Osteocyte (in vitro differentiated cells): Measurements from ENCODE around the gene TMEM107. TPM values are rescaled to one million over a fixed set of nuclear protein-coding genes. Genes with fewer than 3 reads are reported as not detected.
"Not testable (repeated sequence)": the region's sequence is repeated elsewhere in the genome, so short reads cannot be mapped to it uniquely, and the experiment has no call there.

ENCODE experiments used
- DNase-seq: peaks from one replicate; pipeline ENCODE4 v3.0.0; 2021; ENCODE audit warnings: mixed read lengths; ENCODE audit not compliant: unreplicated experiment; ENCODE audit errors: extremely low spot score
- H3K27ac Mint-ChIP-seq: one replicate; pipeline ENCODE4 v1.8.0; 2021; ENCODE audit warnings: mild to moderate bottlenecking, mixed read lengths; ENCODE audit not compliant: unreplicated experiment
- H3K27me3 Mint-ChIP-seq: one replicate; pipeline ENCODE4 v1.8.0; 2021; ENCODE audit warnings: mixed read lengths; ENCODE audit not compliant: unreplicated experiment
- H3K36me3 Mint-ChIP-seq: one replicate; pipeline ENCODE4 v1.8.0; 2021; ENCODE audit warnings: mixed read lengths; ENCODE audit not compliant: unreplicated experiment
- H3K4me1 Mint-ChIP-seq: one replicate; pipeline ENCODE4 v1.8.0; 2021; ENCODE audit warnings: mixed read lengths; ENCODE audit not compliant: unreplicated experiment
- H3K4me3 Mint-ChIP-seq: one replicate; pipeline ENCODE4 v1.8.0; 2021; ENCODE audit warnings: mild to moderate bottlenecking, moderate library complexity, mixed read lengths; ENCODE audit not compliant: unreplicated experiment
- H3K9me3 Mint-ChIP-seq: one replicate; pipeline ENCODE4 v1.8.0; 2021; ENCODE audit warnings: mixed read lengths; ENCODE audit not compliant: unreplicated experiment
- total RNA-seq: library from RNA; stranded (reverse); gene quantifications from 2 replicates; pipeline ENCODE4 v1.2.1, GENCODE V29; 2021
- TF ChIP-seq, protein P1 (sequence below): fragments of 200-600 bp; sonication (generic); IDR thresholded peaks from 2 replicates; pipeline ENCODE4 v1.5.0; 2021; ENCODE audit warnings: antibody characterized with exemption, mild to moderate bottlenecking, moderate library complexity

Gene TMEM107
- total RNA-seq, 1 donor from 2014 or later, result 8.4 TPM

DNA sequence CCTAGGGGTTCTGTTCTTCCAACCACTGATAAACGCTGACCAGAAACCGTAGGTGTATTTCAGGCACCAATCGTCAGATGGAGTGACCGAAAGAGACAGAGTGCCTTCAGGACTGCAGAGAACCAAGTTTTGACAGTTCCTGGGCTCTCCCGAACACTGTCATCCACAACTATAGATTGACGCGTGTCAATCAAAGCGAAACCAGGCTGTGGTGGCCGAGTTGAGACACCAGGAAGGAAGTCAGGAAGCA, 46.1 kb upstream of the TMEM107 start:
- Mint-ChIP-seq H3K27me3 (no peaks in the 10 kb centered on the region), H3K4me1 (peaks cover 39% of the 10 kb centered on the region), H3K27ac (peak overlapping the region; percentile 100), H3K36me3 (no peaks in the 10 kb centered on the region), H3K4me3 (peak overlapping the region; percentile 97), H3K9me3 (no peaks in the 10 kb centered on the region)
- TF ChIP-seq, protein P1, sequence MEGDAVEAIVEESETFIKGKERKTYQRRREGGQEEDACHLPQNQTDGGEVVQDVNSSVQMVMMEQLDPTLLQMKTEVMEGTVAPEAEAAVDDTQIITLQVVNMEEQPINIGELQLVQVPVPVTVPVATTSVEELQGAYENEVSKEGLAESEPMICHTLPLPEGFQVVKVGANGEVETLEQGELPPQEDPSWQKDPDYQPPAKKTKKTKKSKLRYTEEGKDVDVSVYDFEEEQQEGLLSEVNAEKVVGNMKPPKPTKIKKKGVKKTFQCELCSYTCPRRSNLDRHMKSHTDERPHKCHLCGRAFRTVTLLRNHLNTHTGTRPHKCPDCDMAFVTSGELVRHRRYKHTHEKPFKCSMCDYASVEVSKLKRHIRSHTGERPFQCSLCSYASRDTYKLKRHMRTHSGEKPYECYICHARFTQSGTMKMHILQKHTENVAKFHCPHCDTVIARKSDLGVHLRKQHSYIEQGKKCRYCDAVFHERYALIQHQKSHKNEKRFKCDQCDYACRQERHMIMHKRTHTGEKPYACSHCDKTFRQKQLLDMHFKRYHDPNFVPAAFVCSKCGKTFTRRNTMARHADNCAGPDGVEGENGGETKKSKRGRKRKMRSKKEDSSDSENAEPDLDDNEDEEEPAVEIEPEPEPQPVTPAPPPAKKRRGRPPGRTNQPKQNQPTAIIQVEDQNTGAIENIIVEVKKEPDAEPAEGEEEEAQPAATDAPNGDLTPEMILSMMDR, result no peak
- no peak for DNase-seq

DNA sequence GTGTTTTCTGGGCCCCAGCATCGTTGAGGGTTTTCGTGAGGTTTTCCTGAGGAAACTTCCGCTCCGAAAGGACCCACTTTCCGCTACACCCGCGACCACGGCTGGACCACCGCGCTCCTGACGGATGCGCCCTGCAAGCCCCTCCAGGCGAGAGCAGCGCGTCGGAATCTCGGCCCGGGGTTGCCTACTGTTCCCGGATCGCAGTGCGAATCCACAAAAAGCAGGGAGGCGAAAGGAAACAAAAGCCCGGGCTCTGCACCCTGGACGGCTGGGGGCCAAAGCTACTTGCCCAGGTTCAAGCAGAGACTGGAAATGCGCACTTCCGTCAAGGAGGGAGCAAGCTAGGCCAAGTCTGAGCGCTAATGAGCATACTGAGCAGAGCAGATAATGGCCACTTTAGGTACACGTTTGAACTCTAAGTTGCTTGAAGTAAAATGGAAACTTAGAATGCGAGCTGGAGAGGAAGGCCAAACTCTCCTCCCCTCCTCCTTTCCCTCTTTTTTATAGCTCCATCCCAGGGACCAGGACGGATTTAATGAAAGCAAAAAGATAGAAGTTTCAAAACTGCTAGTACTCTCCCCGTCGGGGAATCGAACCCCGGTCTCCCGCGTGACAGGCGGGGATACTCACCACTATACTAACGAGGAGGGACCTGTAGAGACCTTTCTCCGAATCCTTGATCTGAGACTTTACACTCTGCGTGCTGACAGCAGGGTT, 45.6 kb upstream of the TMEM107 start:
- no peaks in the 10 kb centered on the region for H3K36me3 Mint-ChIP-seq
- H3K27me3 Mint-ChIP-seq, result no peaks in the 10 kb centered on the region
- H3K4me1 Mint-ChIP-seq, result peaks cover 34% of the 10 kb centered on the region
- peak overlapping the region; percentile 100 for H3K27ac Mint-ChIP-seq
- DNase-seq, result peak; percentile 95
- H3K9me3 Mint-ChIP-seq, result no peaks in the 10 kb centered on the region
- peak overlapping the region; percentile 97 for H3K4me3 Mint-ChIP-seq
- TF ChIP-seq, protein P1, result no peak

DNA sequence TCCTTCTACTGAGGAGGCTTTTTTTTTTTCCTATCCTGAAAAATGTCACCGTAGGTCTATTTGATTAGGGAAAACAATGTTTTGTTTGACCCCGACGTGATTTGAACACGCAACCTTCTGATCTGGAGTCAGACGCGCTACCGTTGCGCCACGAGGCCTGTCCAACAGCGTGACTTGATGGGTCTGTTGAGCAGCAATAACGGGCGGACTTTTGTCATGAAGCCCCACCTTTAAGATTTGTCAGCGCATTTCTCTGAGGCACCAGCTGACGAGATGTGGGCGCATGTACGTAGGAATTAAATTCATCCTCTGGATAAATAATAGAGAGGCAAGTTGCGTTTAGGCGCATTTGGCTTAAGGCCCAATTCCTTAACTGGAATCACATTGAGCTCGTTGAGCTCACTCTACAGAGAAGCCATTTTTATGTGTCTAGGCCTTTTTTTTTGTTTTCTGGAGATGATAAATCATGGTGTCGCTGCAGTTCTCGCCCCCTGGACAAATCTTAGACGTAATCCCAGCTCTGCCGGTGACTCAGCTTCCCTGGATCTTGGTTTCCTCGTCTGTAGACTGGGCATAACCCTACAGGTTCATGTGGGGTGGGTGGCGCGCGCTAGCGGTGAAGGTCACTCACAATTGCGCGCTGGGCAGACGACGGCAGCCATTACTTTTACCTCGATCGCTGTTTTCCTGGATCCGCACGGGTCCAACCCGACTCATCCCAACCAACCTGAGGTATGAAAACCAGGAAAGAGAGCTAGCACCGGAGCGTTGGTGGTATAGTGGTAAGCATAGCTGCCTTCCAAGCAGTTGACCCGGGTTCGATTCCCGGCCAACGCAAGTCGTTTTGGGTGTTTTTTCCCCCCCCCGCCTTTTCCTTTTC, 44.8 kb upstream of the TMEM107 start:
- no peaks in the 10 kb centered on the region for H3K36me3 Mint-ChIP-seq
- H3K4me3 Mint-ChIP-seq, result peak overlapping the region; percentile 97
- TF ChIP-seq, protein P1, result no peak
- peak overlapping the region; percentile 100 for H3K27ac Mint-ChIP-seq
- H3K9me3 Mint-ChIP-seq, result no peaks in the 10 kb centered on the region
- peaks cover 28% of the 10 kb centered on the region for H3K4me1 Mint-ChIP-seq
- H3K27me3 Mint-ChIP-seq, result no peaks in the 10 kb centered on the region
- DNase-seq, result peak; percentile 96

DNA sequence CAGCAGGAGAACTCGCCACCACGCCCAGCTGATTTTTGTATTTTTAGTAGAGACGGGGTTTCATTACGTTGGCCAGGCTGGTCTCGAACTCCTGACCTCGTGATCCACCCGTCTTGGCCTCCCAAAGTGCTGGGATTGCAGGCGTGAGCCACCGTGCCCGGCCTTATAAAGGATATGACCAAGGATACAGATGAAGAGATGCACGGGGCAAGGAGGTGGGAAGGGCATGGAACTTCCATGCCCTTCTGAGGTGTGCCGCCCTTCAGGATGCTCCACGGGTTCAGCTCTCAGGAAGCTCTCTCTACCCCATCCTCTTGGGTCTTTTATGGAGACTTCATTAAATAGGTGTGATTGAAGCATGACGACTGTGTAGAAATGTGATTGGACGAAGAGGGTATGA, 37.8 kb upstream of the TMEM107 start:
- peaks cover 21% of the 10 kb centered on the region for H3K4me1 Mint-ChIP-seq
- not testable (repeated sequence) for H3K27me3 Mint-ChIP-seq, DNase-seq, H3K36me3 Mint-ChIP-seq, H3K27ac Mint-ChIP-seq, H3K4me3 Mint-ChIP-seq, H3K9me3 Mint-ChIP-seq

DNA sequence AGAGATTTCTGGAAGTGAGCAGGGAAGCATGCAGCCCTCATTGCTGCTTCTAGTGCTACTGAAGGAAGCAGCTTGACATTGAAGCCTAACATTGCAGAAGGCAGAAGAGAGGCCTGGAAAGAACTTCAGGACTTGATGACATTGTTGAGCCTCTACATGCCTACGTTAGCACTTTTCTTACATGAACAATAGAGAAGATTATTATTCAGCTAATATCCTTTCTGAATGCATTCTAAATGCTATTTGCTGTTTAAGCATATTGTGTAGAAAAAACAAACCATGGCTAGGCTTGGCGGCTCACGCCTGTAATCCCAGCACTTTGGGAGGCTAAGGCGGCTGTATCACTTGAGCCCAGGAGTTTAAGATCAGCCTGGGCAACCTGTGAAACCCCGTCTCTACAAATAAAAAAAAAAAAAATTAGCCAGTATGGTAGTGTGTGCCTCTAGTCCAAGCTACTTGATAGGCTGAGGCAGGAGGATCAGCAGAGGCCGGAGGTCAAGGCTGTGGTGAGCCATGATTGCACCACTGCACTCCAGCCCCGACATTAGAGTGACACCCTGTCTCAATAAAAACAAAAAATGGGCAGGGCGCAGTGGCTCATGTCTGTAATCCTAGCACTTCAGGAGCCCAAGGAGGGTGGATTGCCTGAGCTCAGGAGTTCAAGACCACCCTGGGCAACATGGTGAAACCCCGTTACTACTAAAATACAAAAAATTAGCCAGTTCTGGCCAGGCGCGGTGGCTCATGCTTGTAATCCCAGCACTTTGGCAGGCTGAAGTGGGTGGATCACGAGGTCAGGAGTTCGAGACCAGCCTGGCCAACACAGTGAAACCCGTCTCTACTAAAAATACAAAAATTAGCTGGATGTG, 36.4 kb upstream of the TMEM107 start:
- H3K4me1 Mint-ChIP-seq, result peaks cover 21% of the 10 kb centered on the region
- TF ChIP-seq, protein P1, result no peak
- H3K9me3 Mint-ChIP-seq, result no peaks in the 10 kb centered on the region
- no peaks in the 10 kb centered on the region for H3K36me3 Mint-ChIP-seq
- H3K27me3 Mint-ChIP-seq, result no peaks in the 10 kb centered on the region
- DNase-seq, result no peak
- no peak overlapping the region for H3K27ac Mint-ChIP-seq
- H3K4me3 Mint-ChIP-seq, result no peak overlapping the region
